ENCODE results near the gene ATP9A.
"Not testable (repeated sequence)": the region's sequence is repeated elsewhere in the genome, so short reads cannot be mapped to it uniquely, and the experiment has no call there.

ATP9A gene

DNA sequence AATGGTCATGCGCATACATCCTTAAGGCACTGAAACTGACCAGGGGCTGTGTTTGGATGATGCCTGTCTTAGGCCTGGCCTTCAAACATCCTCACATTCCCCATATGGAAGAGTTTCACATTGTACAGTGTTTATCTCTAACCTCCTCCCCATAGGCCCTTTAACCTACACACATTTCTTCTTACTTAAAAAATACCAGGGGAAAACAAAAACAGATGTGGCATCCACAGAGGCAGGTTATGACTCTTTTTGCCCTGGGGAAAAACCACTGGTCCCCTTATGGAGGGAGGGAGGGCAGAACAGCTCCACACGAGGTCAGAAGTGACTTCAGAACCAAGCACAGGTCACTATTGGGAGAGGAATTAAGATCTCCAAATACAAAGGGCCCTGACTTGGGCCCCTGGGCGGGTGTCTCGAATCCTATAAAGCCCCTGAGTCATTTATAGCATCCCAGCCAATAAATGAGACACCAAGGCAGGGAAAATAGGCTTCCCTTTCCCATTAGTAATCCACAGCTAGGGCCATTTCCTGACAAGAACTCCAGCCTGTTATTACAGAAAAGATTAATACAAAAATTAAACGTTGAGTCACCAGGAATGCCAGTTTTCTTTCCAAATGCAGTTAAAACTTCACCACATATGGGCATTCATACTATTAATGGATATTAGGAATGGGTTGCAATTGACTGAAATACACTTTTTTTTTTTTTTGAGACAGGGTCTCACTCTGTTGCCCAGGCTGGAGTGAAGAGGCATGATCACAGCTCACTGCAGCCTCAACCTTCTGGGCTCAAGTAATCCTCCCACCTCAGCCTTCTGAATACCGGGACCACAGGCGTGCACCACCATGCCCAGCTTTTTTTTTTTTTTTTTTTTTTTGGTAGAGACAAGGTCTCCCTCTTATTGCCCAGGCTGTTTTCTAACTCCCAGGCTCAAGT is 107.2 kb downstream of the ATP9A start:
- in situ Hi-C loops (cut with MboI; ENCODE audit: low sequenced_read_pairs): no loop called here

DNA sequence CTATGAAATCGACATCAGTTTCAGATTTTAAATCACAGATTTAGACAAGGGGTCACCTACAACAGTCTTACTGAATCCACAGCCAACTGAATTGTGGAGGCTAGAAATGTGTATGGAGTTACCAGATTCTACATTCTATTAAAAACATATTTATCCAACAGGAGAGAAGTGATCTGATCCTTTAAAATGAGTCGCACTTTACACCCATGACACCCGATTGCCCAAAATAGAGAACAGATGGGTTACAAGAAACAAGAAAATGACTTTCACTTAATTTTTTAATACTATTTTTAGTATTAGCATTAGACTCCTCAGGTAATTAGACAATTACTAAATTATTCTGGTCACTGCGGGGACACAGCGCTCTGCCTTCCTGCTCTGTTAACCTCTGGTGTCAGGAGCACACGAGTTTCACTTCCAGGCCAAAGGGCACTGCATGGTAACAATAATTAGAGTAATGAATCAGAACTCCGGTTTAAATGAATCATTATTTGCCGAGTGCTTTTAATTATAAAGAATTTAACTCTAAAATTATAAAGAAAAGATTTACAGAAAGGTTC is 108.6 kb downstream of the ATP9A start:
- in situ Hi-C loops (cut with MboI; ENCODE audit: low sequenced_read_pairs): no loop called here

DNA sequence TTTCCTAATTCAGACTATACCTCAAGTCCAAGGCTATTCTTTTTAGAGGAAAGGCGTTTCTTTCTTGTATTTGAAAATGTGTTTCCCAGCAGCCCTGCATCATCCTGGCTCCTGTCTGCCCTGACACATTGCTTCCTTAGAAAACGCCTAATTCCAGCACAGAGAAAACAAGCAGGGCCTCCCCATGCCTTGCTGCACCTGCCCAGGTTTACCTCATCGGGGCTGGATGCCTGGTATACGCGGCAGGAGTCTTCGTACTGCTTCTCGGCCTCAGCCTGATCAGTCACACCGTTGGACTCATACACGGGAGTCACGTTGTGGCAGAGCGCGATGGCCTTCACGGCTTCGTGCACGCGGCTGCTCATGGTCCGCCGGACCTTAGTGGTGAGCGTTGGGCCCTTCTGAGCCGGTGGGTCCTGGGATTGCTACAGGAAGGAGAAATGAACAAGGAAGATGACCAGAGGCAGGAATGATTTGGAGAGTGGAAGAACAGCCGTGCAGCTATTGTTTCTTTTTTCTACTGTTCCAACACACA is 111.4 kb downstream of the ATP9A start:
- in situ Hi-C loops (cut with MboI; ENCODE audit: low sequenced_read_pairs): no loop called here

DNA sequence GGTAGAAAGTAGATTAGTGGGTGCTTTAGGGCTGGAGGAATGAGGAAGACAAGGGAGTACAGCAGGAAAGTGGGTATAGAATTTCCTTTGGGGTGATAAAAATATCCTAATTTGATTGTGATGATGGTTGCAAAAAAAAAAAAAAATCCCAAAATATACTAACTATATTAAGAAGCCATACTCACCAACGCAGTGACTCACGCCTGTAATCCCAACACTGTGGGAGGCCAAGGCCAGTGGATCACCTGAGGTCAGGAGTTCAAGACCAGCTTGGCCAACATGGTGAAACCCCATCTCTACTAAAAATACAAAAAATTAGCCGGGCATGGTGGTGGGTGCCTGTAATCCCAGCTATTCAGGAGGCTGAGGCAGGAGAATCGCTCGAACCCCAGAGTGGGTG is 112.1 kb downstream of the ATP9A start:
- in situ Hi-C loops (cut with MboI; ENCODE audit: low sequenced_read_pairs): not testable (repeated sequence)

DNA sequence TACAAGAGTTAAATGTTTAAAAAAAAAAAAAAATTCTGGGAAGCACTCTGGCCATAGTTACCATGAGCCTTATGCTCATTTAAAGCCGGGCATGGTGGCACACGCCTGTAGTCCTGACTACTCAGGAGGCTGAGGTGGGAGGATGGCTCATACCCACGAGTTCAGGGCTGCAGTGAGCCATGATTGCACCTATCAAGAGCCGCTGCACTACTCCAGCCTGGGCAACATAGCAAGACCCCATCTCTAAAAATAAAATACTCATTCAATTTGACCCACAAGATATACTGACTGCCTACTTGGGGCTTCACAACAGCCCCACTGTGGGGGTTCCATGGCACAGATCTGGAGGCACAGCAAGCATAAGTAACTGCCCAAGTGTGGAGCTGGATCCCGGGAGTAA is 113.7 kb downstream of the ATP9A start:
- in situ Hi-C loops (cut with MboI; ENCODE audit: low sequenced_read_pairs): no loop called here

DNA sequence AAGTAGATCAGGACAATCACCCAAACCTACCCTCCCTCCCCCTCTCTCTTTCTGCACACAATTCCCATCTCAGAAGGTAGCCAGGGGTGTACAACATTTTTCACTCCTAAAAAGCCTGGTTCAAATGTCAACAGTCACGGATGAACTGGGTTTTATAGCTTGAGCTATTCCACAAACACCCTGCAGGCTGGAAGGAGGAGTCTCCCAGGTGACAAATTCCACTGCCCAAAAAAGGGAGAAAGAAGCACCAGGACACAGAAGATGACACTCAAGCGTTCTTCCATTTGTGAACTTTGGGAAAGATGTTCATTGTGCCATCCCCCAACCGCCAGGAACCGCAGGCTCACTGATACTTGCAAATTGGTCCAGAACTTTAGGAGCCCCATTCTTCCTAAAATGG is 114.1 kb downstream of the ATP9A start:
- in situ Hi-C loops (cut with MboI; ENCODE audit: low sequenced_read_pairs): no loop called here

DNA sequence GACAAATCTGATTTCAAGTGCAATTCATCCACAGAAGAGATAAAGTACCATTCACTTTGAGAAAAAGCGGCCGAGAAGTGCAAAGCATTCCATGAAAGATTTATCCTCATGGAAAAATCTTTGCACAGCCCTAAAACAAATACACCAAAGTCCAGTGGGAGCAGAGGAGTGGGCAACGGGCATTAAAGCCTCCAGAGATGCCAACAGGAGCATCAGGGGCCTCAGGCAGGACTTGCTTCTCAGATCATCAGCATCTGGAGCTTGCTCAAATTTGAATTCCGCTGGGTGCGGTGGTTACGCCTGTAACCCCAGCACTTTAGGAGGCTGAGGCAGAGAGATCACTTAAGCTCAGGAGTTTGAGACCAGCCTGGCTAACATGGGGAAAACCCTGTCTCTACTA is 115.0 kb downstream of the ATP9A start:
- in situ Hi-C loops (cut with MboI; ENCODE audit: low sequenced_read_pairs): no loop called here

DNA sequence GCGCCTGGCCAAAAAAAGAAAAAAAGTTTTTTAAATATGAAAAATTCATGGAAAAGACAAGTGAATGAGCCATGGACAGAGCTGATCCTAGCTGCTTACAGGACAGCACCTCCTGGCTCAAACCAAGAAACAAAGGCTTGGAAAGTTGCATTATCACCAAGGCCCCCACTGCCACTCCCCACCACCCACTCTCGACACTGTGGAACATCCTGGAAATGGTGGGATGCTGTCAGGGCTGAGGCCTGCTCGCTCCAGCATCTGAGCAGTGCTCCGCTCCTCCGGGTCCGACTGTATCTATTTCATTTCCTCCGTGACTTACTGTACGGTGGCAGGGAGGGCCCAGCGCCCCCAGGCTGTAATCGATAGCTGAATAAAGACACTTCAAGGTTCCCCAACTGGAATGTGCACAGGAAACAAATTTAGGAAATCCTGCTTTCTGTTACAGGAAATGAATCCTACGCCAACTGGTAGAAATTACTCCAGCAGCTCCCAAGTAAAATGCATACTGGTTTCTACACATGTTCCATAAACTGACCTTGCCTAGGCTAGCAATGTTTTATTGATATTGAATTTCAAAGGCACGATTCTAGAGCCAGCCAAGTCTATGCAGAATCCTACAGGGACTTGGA is 116.2 kb downstream of the ATP9A start:
- in situ Hi-C loops (cut with MboI; ENCODE audit: low sequenced_read_pairs): no loop called here

DNA sequence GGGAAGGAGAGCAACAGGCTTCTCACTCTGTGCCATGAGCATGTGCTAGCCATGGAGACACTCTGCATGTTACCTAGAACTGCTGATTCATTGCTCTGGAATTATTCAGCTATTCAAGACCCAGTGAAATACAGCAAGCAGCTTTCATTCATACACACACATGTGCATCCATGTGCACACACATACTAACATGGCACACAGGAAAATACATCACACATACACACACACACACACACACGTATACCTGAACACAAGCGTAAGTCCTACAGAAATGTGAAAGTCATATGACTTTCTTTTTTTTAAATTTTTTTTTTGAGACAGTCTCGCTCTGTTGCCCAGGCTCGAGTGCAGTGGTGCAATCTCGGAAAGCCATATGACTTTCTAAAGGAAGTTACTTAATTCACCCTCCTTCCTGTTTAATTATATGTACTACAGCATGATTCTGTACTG is 117.5 kb downstream of the ATP9A start:
- in situ Hi-C loops (cut with MboI; ENCODE audit: low sequenced_read_pairs): no loop called here

DNA sequence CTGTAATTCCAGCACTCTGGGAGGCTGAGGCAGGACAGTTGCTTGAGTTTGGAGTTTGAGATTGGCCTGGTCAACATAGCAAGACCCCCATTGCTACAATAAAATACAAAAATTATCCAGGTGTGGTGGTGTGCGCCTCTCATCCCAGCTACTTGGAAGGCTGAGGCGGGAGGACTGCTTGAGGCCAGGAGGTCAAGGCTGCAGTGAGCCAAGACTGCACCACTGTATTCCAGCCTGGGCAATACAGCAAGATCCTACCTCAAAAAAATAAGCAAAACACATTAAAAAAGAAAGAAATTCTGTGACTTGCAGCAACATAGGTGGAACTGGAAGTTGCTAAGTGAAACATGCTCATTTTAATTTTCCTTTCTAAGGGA is 119.6 kb downstream of the ATP9A start:
- in situ Hi-C loops (cut with MboI; ENCODE audit: low sequenced_read_pairs): loop anchor here (25.0 kb wide), 1 partner anchor 439 kb away; no protein-coding TSS in a partner anchor

DNA sequence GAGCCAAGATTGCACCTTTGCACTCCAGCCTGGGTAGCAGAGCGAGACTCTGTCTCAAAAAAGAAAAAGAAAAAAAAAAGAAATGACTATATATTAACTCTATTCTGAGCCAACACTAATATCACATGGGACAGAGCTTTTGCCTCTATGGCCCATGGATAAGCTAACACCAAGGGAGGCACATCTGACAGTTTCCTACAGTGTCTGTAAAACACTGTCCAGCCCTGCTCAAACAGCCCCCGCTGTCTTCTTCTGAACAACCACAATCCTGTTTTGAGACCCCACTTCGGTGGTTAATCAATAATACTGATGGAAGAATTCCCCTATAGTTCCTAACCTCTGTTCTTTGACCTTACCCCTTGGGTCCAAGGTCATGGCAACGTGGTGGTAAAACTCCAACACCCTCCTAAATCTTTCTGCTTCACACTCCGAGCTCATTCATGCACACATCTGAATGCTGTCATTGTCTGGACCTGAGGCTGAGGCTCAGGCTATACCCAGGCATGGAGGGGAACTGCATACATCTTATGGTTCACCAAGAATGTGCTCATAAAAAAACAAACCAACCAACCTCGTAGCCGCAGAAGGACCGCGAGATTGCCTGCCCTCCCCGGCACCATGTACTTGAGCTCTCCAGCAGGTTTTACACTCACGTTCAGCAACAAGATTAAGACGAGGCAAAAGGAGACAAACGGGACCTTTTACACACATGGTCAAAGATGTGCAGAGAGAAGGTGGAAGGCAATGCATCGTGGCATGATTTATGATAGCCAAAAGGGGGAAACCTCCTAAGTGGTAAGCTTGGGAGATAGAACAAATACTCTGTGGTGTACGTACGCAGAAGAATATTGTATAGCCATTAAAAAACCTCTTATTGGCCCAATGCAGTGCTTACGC is 120.3 kb downstream of the ATP9A start:
- in situ Hi-C loops (cut with MboI; ENCODE audit: low sequenced_read_pairs): loop anchor here (25.0 kb wide), 1 partner anchor 439 kb away; no protein-coding TSS in a partner anchor

DNA sequence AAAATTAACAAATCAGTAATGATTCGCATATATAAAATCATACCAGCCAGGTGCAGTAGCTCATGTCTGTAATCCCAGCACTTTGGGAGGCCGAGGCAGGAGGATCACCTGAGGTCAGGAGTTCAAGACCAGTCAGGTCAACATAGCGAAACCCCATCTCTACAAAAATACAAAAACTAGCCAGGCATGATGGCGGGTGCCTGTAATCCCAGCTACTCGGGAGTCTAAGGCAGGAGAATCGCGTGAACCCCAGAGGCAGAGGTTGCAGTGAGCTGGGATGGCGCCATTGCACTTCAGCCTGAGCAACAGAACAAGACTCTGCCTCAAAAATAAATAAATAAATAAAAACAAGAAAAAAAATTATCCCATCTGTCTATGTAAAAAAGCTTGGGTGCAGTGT is 124.4 kb downstream of the ATP9A start:
- in situ Hi-C loops (cut with MboI; ENCODE audit: low sequenced_read_pairs): loop anchor here (25.0 kb wide), 1 partner anchor 443 kb away; no protein-coding TSS in a partner anchor

DNA sequence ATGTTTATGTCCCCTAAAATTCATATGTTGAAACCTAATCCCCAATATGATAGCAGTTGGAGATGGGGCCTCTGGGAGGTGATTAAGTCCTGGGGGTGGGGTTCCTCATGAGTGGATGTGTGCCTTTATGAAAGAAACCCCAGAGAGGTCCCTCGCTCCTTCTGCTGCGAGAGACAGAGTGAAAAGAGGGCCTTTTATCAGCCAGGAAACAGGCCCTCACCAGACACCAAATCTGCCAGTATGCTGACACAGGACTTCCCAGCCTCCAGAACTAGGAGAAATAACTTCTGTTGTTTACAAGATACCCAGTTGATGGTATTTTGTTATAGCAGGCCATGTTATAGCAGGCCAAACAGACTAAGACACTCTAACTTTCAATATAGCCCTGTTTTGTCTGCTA is 124.8 kb downstream of the ATP9A start:
- in situ Hi-C loops (cut with MboI; ENCODE audit: low sequenced_read_pairs): loop anchor here (25.0 kb wide), 1 partner anchor 444 kb away; no protein-coding TSS in a partner anchor

DNA sequence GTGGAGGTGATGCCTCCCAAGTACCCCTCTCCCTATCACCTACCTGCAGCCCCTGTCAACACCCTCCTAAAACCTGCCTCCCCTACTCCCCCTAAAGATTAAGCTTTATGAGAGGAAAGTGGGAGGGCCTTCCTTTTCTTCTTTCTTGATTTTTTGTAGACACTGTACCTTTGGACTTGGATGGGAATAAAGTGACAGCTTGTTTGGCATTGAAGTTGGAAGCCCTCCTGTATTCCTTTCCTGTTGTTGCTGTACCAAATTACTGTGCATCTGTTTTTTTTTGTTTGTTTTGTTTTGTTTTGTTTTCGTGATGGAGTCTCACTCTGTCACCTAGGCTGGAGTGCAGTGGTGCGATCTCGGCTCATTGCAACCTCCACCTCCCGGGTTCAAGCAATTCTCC is 126.3 kb downstream of the ATP9A start:
- in situ Hi-C loops (cut with MboI; ENCODE audit: low sequenced_read_pairs): loop anchor here (25.0 kb wide), 1 partner anchor 445 kb away; no protein-coding TSS in a partner anchor

DNA sequence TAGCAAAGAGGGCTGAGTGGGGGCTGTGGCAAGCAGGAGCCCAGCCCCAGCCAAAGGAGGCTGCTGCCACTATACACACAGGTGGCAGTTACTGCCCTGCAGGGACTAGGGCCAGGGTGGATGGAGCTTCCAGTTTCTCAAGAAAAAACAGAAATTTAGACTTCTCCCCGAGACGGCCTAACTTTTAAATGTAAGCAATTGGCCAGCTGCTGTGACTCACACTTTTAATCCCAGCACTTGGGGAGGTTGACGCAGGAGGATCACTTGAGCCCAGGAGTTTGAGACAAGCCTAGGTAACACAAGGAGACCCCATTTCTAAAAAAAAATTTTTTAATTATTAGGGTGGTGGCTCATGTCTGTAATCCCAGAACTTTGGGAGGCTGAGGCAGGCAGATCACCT is 127.4 kb downstream of the ATP9A start:
- in situ Hi-C loops (cut with MboI; ENCODE audit: low sequenced_read_pairs): loop anchor here (25.0 kb wide), 1 partner anchor 447 kb away; no protein-coding TSS in a partner anchor

DNA sequence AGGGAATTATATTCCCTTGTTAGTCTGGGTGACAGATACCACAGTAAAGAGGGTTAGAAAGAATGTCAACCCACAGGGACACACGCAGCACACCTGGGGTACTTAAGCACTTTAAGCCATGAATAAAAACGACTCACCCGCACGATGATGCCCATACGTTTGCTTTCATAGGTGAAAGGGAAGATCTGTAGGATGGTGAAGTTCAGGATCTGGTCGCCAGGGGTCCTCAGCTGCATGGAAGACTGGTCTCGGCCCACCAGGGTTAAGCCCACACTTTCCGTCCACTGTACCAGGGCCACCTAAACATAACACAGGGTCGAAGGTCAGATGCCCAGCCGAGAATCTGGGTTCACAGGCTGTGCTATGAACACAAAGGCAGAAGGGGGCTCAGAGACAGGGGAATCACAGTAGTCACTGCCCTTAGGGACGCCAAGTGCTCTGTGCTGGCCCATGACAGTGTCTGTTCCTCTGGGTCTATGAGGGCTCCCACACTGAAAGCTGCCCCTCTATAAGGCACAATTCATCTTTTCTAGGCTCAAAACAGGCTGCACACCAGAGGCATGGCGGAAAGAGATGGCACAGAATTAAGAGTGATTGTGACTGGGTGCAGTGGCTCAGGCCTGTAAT is 128.9 kb downstream of the ATP9A start:
- in situ Hi-C loops (cut with MboI; ENCODE audit: low sequenced_read_pairs): loop anchor here (25.0 kb wide), 1 partner anchor 448 kb away; no protein-coding TSS in a partner anchor

DNA sequence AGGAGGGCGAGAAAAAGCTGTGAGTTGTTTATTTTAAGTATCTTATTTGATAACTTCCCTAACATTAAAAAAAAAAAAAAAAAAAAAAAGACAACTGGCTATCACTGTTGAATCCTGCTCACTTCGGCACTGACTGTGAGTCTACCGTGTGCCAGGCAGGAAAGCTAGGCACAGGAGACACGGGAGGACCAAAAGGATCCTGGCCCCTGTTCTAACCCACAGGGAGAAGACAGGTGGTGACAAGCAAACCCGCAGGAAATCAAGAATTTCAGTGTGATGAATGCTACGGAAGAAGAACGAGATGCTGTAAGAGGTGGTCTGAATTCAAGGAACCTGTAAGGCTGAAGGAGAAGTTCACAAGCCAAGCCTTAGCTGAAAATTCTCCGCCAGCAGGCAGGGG is 130.9 kb downstream of the ATP9A start:
- in situ Hi-C loops (cut with MboI; ENCODE audit: low sequenced_read_pairs): loop anchor here (25.0 kb wide), 1 partner anchor 450 kb away; no protein-coding TSS in a partner anchor

DNA sequence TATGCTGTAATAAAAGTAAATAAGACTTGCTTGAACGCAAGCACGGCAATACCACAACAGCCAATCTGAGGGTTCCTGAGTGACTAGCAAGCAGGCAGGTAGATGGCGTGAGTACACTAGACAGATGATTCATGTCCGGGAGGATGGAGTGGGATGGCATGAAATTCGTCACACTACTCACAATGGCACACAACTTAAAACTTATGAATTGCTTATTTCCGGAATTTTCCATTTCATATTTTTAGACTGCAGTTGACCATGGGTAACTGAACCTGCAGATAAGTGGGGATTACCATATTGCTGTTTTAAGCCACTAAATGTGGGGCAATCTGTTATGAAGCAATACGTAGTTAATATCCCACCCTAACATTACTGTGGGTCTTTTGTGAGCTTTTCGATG is 132.1 kb downstream of the ATP9A start:
- in situ Hi-C loops (cut with MboI; ENCODE audit: low sequenced_read_pairs): loop anchor here (25.0 kb wide), 1 partner anchor 451 kb away; no protein-coding TSS in a partner anchor

DNA sequence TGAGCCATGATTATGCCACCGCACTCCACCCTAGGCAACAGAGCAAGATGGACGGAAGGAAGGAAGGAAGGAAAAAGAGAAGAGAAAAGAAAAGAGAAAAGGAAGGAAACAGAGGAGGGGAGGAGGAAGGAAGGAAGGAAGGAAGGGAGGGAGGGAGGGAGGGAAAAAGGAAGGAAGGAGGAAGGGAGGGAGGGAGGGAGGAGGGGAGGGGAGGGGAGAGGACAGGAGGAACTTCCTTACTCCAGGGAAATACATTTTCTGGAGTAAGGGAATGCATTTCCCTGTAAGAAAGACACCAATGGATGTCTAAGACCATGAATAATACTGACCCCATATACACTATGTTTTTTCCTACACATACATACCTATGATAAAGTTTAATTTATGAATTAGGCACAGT is 132.5 kb downstream of the ATP9A start:
- in situ Hi-C loops (cut with MboI; ENCODE audit: low sequenced_read_pairs): loop anchor here (25.0 kb wide), 1 partner anchor 452 kb away; no protein-coding TSS in a partner anchor

Measured in HL-60/S4 treated with phorbol 12-myristate 13-acetate at 8.2 ng/mL for 4 days and 3 days (cell line).